HG03432 (cell line): ENCODE data around the gene CRMP1.

Experiments used
- ATAC-seq: cut with Tn5 transposase; IDR thresholded peaks from one replicate; pipeline ENCODE4 v1.9.1; 2021; ENCODE audit warnings: mild to moderate bottlenecking, moderate library complexity; ENCODE audit not compliant: unreplicated experiment

Gene CRMP1

DNA sequence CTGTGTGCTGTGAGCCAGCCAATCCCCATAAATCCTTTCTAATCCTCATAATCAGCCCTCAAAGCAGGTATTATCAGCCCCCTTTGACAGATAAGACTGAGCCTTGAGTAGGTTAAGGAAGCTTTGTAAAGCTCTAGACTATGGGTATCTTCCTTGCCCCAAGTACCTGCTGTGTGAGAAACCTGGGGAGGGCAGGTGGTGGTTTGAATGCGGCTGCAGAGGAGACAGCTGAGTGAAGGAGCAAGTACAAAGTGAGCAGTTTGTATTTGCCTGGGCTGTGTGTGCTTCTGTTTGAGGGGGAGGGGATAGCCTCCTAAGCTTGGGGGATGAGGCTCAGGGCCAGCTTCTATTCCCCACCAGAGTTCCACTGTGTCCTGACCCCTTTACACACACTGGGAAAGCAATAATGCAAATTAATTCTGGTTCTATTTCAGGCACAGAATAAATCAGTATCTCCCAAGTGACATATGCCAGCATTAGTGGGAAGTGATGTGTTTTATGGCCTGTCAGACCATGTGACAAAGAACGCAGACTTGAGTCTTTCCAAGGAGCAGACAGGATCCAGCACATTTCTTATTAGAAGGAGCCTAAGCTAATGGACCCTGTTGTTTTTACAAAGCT lies 118.4 kb downstream of the CRMP1 start:
- no peak for ATAC-seq

DNA sequence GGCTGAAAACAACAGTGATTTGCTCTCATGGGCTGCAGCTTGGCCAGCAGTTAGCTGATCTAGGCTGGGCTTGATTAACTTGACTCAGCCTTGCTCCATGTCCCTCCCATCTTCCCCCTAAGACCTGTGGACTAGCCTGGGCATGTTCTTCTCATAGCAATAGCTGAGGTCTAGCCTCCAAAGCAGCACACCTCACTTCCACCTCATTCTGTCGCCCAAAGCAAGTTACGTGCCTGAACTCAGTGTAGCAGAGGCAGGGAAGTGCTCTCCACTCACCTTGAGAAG lies 119.7 kb downstream of the CRMP1 start:
- no peak for ATAC-seq

DNA sequence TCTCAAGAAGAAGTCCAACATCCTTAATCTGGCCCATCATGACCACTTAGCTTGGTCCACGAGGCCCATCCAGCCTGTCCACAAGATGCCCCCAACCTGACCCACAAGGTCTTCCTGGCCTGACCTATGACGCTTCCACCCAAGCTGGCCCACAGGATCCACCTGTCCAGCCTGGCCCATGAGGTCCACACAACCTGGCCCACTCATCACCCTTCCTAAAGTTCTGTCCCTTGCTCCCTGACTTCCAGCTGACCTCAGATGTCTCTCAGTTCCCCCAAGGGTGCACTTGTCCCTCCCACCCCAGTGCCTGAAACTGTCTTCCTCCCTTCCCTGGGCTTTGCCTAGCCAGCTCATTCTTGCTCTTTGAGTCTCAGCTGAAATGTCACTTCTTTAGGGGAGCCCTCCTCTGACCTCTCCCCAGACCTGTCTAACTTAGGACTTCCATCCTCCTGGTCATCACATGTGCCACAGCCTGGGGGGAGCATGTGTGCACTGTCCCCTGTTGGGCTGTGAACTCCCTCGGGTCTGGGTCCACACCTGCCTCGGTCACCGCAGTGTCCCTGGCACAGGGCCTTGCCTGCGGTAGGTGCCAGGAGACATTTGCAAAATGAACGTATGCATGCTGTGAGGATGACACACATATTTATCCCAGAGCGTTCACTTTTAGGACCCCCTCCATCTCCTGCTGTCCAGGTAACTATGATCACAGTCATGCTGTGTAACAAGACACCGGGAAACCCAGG lies 120.2 kb downstream of the CRMP1 start:
- no peak for ATAC-seq
